Calu3 (cell line): ENCODE results near the gene COBLL1. TPM values are rescaled to one million over a fixed set of nuclear protein-coding genes. Genes with fewer than 3 reads are reported as not detected.

ENCODE experiments used
- BruUV-seq: library from RNA; stranded (reverse); fragments of 400-500 nt; replicated peaks from 2 replicates; lab custom pipeline; 2021; lab: Mats Ljungman, UMichigan
- CTCF ChIA-PET: fragments of 300-600 bp; sonication (Branson Sonifier 250); formaldehyde crosslinking; loops from one replicate; lab custom pipeline; 2022; ENCODE audit warnings: antibody characterized with exemption; lab: Charles Lee
- DNase-seq: peaks from one replicate; pipeline ENCODE4 v3.0.0; 2022
- H3K27ac Mint-ChIP-seq: one replicate; pipeline ENCODE4 v1.8.0; 2022; ENCODE audit warnings: mixed read lengths; ENCODE audit not compliant: unreplicated experiment
- H3K27me3 Mint-ChIP-seq: one replicate; pipeline ENCODE4 v1.8.0; 2022; ENCODE audit warnings: mixed read lengths; ENCODE audit not compliant: unreplicated experiment
- H3K36me3 Mint-ChIP-seq: one replicate; pipeline ENCODE4 v1.8.0; 2022; ENCODE audit warnings: mild to moderate bottlenecking, moderate library complexity, mixed read lengths; ENCODE audit not compliant: insufficient read depth, unreplicated experiment
- H3K4me1 Mint-ChIP-seq: one replicate; pipeline ENCODE4 v1.8.0; 2022; ENCODE audit warnings: mild to moderate bottlenecking, low read depth, mixed read lengths; ENCODE audit not compliant: unreplicated experiment
- H3K4me3 Mint-ChIP-seq: one replicate; pipeline ENCODE4 v1.8.0; 2022; ENCODE audit warnings: mild to moderate bottlenecking, low read depth, moderate library complexity, mixed read lengths; ENCODE audit not compliant: unreplicated experiment
- H3K9me3 Mint-ChIP-seq: one replicate; pipeline ENCODE4 v1.8.0; 2022; ENCODE audit warnings: low read depth, mixed read lengths; ENCODE audit not compliant: unreplicated experiment
- intact Hi-C: fragments of 100-400 bp; cut with micrococcal nuclease; formaldehyde crosslinking; loops from one replicate; pipeline ENCODE4 v1.10.0; 2022; ENCODE audit not compliant: unreplicated experiment
- total RNA-seq: library from RNA; stranded (reverse); gene quantifications from 2 replicates; pipeline ENCODE4 v1.2.3, GENCODE V29; 2022
- TF ChIP-seq, protein P1 (sequence below): fragments of 200-600 bp; IDR thresholded peaks from one replicate; pipeline ENCODE4 v1.8.0; 2022; ENCODE audit warnings: antibody characterized with exemption; ENCODE audit not compliant: unreplicated experiment

COBLL1 gene
- total RNA-seq, 1 experiment from 2014 or later, result 44.9 TPM

DNA sequence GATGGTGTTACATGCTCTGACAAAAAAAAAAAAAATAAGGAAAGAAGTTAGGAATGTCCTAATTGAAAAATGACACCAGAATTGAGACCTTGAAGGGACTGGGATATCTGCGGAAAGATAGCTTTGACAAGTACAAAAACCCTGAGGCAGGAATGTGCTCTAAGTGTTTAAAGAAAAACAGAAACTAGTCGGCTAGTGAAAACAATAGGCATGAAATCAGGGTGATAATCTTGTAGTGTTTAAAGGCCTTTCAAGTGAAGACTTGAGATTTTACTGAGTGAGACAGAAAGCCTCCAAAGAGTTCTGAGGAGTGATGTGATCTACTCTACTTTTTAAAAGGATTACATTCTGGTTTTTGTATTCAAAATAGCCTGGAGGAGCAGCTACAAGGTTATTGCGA, 107.4 kb downstream of the COBLL1 start:
- H3K4me1 Mint-ChIP-seq, result peaks cover 42% of the 10 kb centered on the region
- no peaks in the 10 kb centered on the region for H3K9me3 Mint-ChIP-seq
- H3K4me3 Mint-ChIP-seq, result no peak overlapping the region
- no TSS peak for BruUV-seq
- TF ChIP-seq, protein P1, sequence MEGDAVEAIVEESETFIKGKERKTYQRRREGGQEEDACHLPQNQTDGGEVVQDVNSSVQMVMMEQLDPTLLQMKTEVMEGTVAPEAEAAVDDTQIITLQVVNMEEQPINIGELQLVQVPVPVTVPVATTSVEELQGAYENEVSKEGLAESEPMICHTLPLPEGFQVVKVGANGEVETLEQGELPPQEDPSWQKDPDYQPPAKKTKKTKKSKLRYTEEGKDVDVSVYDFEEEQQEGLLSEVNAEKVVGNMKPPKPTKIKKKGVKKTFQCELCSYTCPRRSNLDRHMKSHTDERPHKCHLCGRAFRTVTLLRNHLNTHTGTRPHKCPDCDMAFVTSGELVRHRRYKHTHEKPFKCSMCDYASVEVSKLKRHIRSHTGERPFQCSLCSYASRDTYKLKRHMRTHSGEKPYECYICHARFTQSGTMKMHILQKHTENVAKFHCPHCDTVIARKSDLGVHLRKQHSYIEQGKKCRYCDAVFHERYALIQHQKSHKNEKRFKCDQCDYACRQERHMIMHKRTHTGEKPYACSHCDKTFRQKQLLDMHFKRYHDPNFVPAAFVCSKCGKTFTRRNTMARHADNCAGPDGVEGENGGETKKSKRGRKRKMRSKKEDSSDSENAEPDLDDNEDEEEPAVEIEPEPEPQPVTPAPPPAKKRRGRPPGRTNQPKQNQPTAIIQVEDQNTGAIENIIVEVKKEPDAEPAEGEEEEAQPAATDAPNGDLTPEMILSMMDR, result no peak
- no peaks in the 10 kb centered on the region for H3K27me3 Mint-ChIP-seq
- DNase-seq, result no peak
- CTCF ChIA-PET, result interaction anchor here (2.8 kb wide), 1 partner anchor 180 kb away, joined by 8 read pairs; no protein-coding TSS in a partner anchor
- H3K36me3 Mint-ChIP-seq, result no peaks in the 10 kb centered on the region
- H3K27ac Mint-ChIP-seq, result peak overlapping the region; percentile 2
- intact Hi-C loops, result loop anchor here (10.0 kb wide), 1 partner anchor 471 kb away; the partner anchor contains the start of gene SCN3A

DNA sequence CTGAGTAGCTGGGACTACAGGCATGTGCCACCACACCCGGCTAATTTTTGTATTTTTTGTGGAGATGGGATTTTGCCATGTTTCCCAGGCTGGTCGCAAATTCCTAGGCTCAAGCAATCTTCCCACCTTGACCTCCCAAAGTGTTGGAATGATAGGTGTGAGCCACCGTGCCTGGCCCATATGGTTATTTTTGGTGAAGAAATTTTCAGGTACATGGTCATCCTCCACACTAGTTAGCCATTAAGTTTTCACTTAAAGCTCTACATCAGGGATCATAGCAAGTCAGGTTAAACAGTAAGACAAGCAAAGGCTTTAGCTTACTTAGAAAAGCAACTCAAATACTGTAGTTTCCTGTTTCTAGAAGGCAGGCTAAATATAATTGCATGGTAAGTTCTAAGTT, 116.1 kb downstream of the COBLL1 start:
- Mint-ChIP-seq H3K4me1 (peaks cover 6% of the 10 kb centered on the region), H3K27me3 (no peaks in the 10 kb centered on the region), H3K27ac (no peak overlapping the region), H3K36me3 (no peaks in the 10 kb centered on the region), H3K4me3 (no peak overlapping the region), H3K9me3 (no peaks in the 10 kb centered on the region)
- intact Hi-C loops, result no loop called here
- no peak for DNase-seq
- CTCF ChIA-PET, result no interaction called here
- TF ChIP-seq, protein P1, result no peak
- BruUV-seq, result no TSS peak

DNA sequence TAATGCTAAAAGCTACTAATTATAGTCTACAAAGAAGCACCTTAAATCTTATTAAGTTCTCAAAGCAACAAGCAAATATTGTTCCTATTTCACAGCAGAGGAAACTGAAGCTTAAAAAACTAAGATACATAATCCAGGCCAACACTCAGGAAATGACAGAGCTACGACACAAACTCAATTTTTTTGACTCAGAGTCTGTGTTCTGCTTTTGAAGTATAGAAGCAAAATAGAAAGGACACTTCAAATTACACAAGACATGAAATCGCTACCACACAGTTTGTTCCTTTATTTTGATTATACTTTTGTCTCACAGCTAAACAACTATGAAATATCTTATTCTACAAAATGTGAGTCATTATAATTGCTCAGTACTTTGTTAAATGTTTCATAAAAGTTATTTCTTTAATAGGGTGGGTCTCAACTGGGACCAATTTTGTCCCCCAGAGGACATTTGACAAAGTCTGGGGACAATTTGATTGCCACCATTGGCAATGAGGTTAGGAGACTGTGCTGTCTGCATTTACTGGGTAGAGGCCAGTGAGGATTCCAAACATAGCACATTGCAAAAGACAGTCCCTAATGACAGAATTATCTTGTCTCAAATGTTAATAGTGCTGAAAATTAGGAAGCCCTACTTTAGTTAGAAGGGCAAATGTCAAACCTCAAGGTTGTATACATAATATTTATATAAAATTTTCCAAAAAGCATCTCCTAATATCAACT, 118.8 kb downstream of the COBLL1 start:
- no TSS peak for BruUV-seq
- no peak for DNase-seq
- TF ChIP-seq, protein P1, result no peak
- H3K4me3 Mint-ChIP-seq, result no peak overlapping the region
- intact Hi-C loops, result no loop called here
- H3K9me3 Mint-ChIP-seq, result no peaks in the 10 kb centered on the region
- H3K27ac Mint-ChIP-seq, result no peak overlapping the region
- CTCF ChIA-PET, result no interaction called here
- no peaks in the 10 kb centered on the region for H3K27me3 Mint-ChIP-seq
- peaks cover 6% of the 10 kb centered on the region for H3K4me1 Mint-ChIP-seq
- peaks cover 6% of the 10 kb centered on the region for H3K36me3 Mint-ChIP-seq

DNA sequence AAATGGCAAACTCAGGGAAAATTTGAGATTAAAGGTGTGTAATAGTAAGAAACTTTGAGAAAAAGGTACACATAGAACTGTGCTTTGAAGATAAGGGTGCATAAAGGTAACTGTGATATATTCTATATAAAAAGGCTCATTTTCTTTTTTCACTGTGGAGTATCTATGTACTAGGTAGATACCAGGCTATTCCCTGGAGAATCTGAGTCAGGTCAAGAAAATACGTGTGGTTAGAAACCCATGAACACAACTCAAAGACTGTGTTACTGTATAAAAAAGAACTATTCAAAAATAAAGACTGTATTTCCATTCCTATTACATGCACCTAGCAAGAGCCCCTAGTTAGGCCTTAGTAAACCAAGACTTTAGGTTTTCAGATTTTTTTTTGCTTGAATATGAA, 120.2 kb downstream of the COBLL1 start:
- BruUV-seq, result no TSS peak
- TF ChIP-seq, protein P1, result no peak
- Mint-ChIP-seq H3K4me1 (peaks cover 6% of the 10 kb centered on the region), H3K27ac (no peak overlapping the region), H3K9me3 (no peaks in the 10 kb centered on the region), H3K4me3 (no peak overlapping the region), H3K27me3 (no peaks in the 10 kb centered on the region), H3K36me3 (peaks cover 6% of the 10 kb centered on the region)
- intact Hi-C loops, result no loop called here
- CTCF ChIA-PET, result no interaction called here
- DNase-seq, result no peak
